Posterior cingulate gyrus (tissue), 11 donors: ENCODE measurements around the gene STIMATE.

Experiments
- DNase-seq, 10 donors: peaks; one replicate each; pipeline versions ENCODE4 v3.0.0 to v3.0.0-alpha.2; 2020 to 2021; ENCODE audit warnings: mixed read lengths in 3 of 10
- intact Hi-C: fragments of 100-400 bp; cut with DNase I; formaldehyde crosslinking; loops from one replicate; pipeline ENCODE4 v1.15.1; 2023

Gene STIMATE

DNA sequence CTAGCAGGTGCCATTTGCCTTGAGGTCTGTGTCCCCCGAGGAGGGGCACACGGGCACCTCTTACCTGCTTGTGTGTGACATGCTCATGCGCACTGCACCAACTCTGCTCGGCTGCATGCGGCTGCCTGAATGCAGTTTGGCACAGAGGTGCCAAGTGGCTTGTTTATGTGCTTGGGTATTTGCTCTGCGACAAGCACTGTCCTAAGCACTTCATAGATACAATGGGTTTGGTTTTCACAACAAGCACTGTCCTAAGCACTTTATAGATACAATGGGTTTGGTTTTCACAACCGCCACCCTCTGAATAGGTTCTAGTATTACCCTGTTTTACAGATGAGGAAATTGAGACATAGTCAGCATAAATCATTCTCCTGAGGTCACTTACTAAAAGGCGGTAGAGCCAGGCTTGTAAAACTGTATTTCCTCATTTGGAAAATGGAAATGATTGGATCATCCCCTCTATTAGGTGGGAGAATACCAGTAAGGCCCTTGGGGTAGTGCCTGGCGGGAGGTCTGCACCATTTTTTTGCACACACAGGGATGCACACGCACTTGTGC lies 67.4 kb downstream of the STIMATE start:
- DNase-seq, result no peak
- intact Hi-C loops, result no loop called here

DNA sequence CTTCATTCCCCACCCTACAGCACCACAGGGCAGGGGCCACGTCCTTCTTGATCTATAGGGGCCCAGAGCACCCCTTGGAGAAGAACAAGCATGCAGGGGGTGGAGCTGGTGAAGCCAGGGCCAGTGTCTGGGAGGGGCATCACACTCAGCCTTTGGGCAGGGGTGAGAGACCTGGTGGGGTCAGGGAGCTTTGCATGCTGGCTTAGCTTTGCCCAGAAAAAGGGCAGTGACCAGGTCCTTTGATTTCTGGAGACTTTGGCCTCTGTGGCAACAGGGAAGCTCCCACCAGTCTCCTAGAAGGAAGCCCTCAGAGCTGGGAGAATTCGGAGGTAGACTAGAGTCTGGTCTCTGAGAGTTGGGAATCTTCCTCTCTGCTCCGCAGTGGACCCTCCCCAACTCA lies 67.9 kb downstream of the STIMATE start:
- intact Hi-C loops, result no loop called here
- no peak for DNase-seq

DNA sequence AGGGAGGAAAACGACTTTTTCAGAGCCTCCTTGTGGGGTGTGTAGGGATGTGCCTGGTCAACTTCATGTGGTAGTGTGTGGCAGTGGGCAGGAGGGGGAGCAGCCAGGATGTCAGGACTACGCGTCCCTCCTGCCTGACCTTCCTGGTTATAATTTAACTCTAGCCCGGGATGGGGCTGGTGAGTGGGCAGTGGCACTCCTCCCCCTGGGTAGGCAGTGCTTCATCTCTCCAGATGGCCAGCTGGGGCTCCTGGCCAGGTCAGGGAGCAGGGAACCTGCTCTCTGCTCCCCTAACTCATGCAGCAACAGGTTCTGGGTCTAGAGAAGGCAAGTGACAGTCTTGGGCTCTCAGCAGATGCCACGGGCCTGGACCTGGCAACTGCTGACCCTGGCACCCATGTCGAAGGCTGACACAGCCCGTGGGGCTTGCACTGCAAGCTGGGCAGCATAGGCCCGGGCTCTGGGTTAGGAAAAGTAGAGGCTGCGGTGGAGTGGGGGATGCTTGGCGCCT lies 69.4 kb downstream of the STIMATE start:
- intact Hi-C loops, result no loop called here
- peak in 1 of 10 donors; percentile 59 for DNase-seq

DNA sequence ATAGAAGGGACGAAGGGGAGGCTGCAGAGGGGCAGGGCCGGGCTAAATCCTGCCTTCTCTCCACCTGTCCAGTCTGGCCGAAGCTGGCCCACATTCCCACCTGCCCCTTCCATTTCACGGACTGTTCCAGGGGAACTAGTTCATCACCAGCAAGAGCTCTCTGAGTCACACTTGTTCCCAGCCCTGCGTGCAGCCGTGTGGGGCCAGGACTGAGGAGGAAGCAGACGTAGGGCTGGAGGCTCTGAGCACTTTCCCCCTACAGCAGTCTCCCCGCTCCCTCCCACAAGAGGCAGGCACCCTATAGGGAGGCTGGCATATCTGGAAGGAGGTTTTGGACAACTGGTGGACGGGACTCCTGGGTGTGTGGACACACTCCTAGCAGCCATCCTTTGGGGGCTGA lies 69.9 kb downstream of the STIMATE start:
- intact Hi-C loops, result no loop called here
- peak in 1 of 10 donors; percentile 55 for DNase-seq

DNA sequence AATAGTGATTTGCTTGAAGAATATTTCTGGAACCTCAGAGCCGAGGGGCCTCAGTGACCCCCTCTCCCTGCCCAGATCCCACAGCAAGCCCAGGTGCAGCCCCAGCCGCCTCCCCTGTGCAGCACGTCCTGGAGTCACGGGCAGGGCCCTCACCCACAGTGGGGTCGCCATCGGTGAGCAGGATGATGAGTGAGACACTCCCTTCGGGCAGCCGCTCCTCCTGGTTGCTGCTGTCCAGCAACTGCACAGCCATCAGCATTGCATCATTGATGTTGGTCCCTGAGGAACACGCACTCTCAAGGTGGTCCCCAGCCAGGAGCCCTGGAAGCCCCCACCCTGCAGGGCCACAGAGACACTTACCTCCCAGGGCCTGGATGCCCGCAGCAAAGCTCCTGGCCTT lies 73.3 kb downstream of the STIMATE start:
- DNase-seq, result no peak
- intact Hi-C loops, result no loop called here

DNA sequence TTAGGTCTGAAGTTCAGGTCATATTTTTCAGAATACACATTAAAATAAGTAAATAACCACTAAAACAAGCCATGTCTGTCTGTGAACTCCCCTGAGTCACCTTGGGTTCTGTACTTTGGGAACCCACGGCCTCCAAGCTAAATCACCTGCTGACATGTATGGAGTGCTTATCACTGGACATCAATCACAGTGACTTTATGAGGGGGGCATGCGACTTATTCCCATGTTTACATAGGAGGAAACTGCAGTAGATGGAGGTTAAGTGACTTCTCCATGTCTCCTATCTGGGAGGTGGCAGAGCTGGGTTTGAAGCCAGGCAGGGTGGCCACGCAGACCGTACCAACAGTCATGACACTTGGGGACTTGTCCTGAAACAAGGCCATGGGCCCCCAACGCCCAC lies 75.0 kb downstream of the STIMATE start:
- intact Hi-C loops, result no loop called here
- no peak for DNase-seq

GRCh38 chr3:52820736-52821135 lies 76.6 kb downstream of the STIMATE start:
- intact Hi-C loops, result no loop called here
- DNase-seq, result no peak

DNA sequence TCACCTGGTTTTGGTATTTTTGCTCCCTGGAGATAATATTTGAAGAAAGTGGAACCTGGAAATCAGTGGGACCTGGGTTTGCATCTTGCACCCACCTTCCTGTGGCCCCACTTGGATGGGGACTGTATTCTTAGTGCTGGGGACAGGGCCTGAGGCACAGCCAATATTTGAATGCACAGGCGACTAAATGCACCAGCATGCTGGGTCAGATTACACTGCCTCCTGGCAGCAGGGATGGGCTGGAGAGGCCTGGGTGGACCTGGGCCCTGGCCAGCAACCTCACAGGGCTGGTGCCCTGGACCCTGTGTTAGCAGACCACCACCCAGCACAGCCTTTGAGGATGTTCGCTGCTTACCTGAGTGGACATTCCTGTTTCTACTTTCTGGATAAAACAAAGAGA lies 77.4 kb downstream of the STIMATE start:
- intact Hi-C loops, result no loop called here
- DNase-seq, result no peak

- DNase-seq, result no peak
Measured at GRCh38 chr3:52817860-52818259, 79.5 kb downstream of the STIMATE start.

GRCh38 chr3:52817221-52817620 lies 80.1 kb downstream of the STIMATE start:
- intact Hi-C loops, result no loop called here
- DNase-seq, result no peak

More at GRCh38 chr3:52817860-52818259, 79.5 kb downstream of the STIMATE start:
- intact Hi-C loops, result no loop called here

- DNase-seq, result no peak
- intact Hi-C loops, result no loop called here
Measured at GRCh38 chr3:52816654-52817053, 80.7 kb downstream of the STIMATE start.

DNA sequence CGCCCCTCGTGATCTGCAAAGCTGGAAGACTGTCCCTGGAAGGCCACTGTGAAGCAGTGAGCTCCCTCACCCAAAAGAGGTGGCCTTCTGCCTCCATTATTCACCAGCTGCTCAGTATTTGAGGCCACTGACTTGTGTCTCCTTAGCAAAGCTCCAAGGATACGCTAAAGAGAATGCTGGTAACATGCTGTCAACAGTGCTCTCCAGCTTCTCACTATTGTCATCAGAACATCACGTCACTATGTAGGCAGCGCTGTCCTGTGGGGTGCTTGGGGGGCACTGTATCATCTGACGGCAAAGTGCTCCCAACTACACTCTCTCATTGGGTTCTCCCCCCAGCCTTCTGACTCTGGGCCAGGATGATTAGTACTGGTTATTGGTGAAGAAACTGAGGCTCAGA lies 81.1 kb downstream of the STIMATE start:
- intact Hi-C loops, result no loop called here
- DNase-seq, result no peak

GRCh38 chr3:52813810-52814209 lies 83.5 kb downstream of the STIMATE start:
- intact Hi-C loops, result no loop called here
- no peak for DNase-seq

DNA sequence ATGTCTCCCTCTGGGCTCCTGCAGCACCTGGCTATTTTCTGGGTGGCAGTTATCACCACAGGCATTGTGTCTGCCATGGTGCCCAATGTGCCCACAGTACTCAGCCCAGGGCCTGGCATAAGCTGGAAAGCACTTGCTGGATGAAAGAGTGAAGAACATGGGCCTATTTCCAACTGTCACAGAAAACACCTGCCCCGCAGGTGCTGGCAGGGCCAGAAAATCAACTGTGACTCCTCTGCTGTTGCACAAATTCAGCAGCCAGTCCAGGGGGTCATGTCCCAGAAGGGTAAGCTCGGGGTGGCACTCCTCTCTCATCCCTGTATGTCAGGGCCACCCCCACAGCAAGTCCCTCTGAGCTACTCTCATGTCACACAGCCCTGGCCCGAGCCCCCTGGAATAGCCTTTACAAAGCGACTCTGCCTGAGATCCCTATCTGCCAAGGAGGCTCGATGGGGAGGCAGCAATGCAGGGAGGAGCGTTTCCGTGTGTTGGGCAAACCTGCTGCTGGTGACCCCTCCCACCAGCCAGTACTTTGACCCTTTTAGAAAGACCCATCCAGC lies 85.8 kb downstream of the STIMATE start:
- no peak for DNase-seq
- intact Hi-C loops, result no loop called here

- intact Hi-C loops, result no loop called here
- no peak for DNase-seq
Measured at GRCh38 chr3:52810923-52811322, 86.4 kb downstream of the STIMATE start.

DNA sequence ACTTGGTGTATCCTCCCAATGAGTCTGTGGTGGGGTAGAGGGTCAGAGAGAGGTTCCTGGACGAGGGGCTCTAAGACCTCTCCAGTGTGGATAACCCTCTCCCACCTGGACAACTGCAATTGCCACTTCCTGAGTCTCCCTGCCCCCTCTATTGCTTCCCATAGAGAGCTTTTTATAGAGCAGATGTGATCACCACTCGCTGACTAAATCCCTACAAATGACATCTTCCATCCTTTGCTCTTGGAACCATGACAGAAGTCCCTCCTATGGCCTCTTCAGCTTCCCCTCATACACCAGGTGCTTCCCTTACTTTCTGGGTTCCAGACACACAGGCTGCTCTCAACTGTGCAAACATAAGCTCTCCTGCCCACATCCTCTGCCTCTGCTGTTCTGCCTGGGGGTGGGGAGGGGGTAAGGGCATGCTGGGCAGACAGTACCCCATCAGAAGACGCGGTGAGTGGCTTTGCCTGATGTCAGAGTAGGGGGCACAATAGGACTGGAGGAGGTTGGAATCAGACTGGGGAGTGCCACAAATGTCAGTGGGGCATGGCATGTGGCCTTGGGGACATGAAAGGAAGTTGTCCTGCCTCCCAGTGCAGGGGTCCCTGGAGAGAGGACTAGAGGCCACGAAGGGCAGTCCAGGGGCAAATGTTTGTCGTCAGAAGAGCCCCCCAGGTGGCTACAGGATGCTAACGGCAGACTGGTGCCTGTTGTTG lies 87.5 kb downstream of the STIMATE start:
- intact Hi-C loops, result no loop called here

DNA sequence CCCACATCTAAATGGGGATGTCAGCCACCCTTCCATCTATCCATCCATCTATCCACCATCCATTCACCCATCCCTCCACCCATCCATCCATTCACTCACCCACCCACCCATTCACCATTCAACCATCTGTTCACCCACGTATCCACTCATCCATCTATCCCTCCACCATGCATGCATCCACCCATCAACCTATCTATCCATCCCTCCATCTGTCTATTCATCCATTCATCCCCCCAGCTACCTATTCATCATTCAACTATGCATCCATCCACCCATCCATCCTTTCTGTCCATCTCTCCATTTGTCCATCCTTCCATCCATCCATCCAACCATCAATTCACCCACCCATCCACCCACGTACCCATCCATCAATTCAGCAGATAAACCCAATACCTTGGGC lies 88.2 kb downstream of the STIMATE start:
- intact Hi-C loops, result no loop called here
- DNase-seq, result no peak

More for the DNA sequence above, 87.5 kb downstream of the STIMATE start:
- no peak for DNase-seq

- DNase-seq, result no peak
- intact Hi-C loops, result no loop called here
Measured at GRCh38 chr3:52805270-52806039, 91.9 kb downstream of the STIMATE start.

GRCh38 chr3:52801839-52802238 lies 95.5 kb downstream of the STIMATE start:
- DNase-seq, result no peak
- intact Hi-C loops, result no loop called here

DNA sequence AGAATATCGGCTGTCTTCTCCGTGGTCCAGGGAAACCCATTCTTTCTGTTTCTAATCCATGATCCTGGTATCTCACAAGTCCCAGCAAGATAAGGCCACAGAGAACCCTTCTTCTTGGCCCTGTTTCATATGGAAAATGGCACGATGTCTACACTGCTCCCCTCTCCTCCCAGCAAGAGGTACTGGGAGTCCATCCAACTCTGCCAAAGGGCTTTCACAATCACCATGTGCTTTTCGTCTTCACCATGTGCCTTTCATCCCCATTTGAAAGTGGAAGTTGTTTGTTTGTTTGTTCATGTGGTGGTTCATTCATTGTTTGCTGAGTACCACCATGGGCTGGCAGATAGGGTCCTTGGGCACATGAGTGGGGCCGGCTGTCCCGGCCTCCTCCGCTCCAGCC lies 97.3 kb downstream of the STIMATE start:
- no peak for DNase-seq
- intact Hi-C loops, result no loop called here

DNA sequence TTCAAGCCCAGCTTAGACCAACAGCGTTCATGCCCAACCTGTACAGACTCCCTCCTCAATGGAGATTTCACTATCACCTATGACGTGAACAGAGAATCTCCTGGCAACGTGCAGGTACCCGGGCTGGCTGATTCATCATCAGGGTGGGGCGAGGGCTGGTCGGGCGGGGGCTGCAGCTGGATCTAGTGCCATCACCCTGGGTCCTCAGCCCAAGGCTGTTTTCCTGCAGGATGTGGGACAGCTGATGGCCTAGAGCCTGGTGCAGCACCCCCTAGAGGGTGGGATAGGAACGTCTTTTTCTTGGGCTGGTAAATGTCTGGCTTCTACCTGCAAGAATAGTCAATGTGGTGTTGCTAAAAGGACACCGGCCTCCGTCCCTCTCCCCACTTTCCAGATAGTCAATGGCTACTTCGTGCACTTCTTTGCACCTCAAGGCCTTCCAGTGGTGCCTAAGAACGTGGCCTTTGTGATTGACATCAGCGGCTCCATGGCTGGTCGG lies 98.3 kb downstream of the STIMATE start:
- DNase-seq, result no peak
- intact Hi-C loops, result no loop called here
